Endothelial cell of umbilical vein (primary cell): Measurements from ENCODE around the gene C3orf22. TPM values are rescaled to one million over a fixed set of nuclear protein-coding genes. Genes with fewer than 3 reads are reported as not detected.

Source experiments
- BruUV-seq: library from RNA; stranded (reverse); fragments of 400-500 nt; replicated peaks from 2 replicates; lab custom pipeline; 2021; lab: Mats Ljungman, UMichigan
- CTCF ChIA-PET: fragments of 300-600, 350-600 bp; sonication (Branson Sonifier 250); formaldehyde crosslinking; loops from one replicate; lab custom pipeline; 2021; ENCODE audit warnings: antibody characterized with exemption, inconsistent platforms; lab: Charles Lee
- POLR2A ChIA-PET: fragments of 300-600, 350-600 bp; sonication (Branson Sonifier 250); formaldehyde crosslinking; loops from one replicate; lab custom pipeline; 2021; ENCODE audit warnings: antibody characterized with exemption, inconsistent platforms; lab: Charles Lee
- DNase-seq: peaks from one replicate; pipeline ENCODE4 v3.0.0-alpha.2; 2011; ENCODE audit warnings: low read depth, low spot score
- FAIRE-seq: peaks from 2 replicates; lab custom pipeline; 2011; peaks lifted over from hg19 to GRCh38; lab: Jason Lieb, UNC
- H2AFZ ChIP-seq: 2 replicates; pipeline ENCODE4 v1.6.0; 2012; ENCODE audit warnings: low read depth, low read length, control low read depth, inconsistent platforms
- H3K27ac ChIP-seq: 2 replicates; pipeline ENCODE4 v1.5.1; 2011; ENCODE audit warnings: low read depth, mild to moderate bottlenecking, control low read depth, low read length, moderate library complexity; ENCODE audit not compliant: insufficient read depth
- H3K27me3 ChIP-seq, 2 experiments: 2 replicates each; pipeline versions ENCODE4 v1.6.0 to v1.6.1; 2011; ENCODE audit warnings: low read length in 2 of 2, mixed read lengths in 1 of 2; ENCODE audit not compliant: control insufficient read depth in 2 of 2, insufficient read depth in 2 of 2
- H3K36me3 ChIP-seq, 2 experiments: 2 replicates in 1 of 2; 3 replicates in 1 of 2; pipeline ENCODE4 v1.5.1; 2011; ENCODE audit warnings: low read length in 2 of 2, mild to moderate bottlenecking in 1 of 2, moderate library complexity in 1 of 2; ENCODE audit not compliant: control insufficient read depth in 2 of 2, insufficient read depth in 2 of 2; ENCODE audit errors: extremely low read depth in 1 of 2
- H3K4me1 ChIP-seq: 3 replicates; pipeline ENCODE4 v1.5.1; 2011; ENCODE audit warnings: mild to moderate bottlenecking, low read length; ENCODE audit not compliant: control insufficient read depth, insufficient read depth; ENCODE audit errors: extremely low read depth
- H3K4me2 ChIP-seq: 2 replicates; pipeline ENCODE4 v1.6.1; 2011; ENCODE audit warnings: low read length, control low read depth, mixed read lengths; ENCODE audit not compliant: insufficient read depth
- H3K4me3 ChIP-seq, 3 experiments: fragments of 200-600 bp in 1 of 3; sonication (generic), shearing (Covaris generic) in 1 of 3; replicated peaks in 1 of 3; 2 replicates each; pipeline ENCODE4 v1.5.1; 2011 to 2016; ENCODE audit warnings: control low read depth in 3 of 3, low read length in 3 of 3, mild to moderate bottlenecking in 2 of 3, inconsistent platforms in 1 of 3, low read depth in 1 of 3, moderate library complexity in 1 of 3; ENCODE audit not compliant: insufficient read depth in 1 of 3
- H3K79me2 ChIP-seq: 2 replicates; pipeline ENCODE4 v1.6.0; 2012; ENCODE audit warnings: low read length, inconsistent platforms; ENCODE audit not compliant: control insufficient read depth, insufficient read depth
- H3K9ac ChIP-seq: replicated peaks from 2 replicates; pipeline ENCODE3; 2011; ENCODE audit warnings: low read length, control low read depth; ENCODE audit not compliant: insufficient read depth; ENCODE audit errors: extremely low read depth
- H3K9me1 ChIP-seq: replicated peaks from 3 replicates; pipeline ENCODE4 v1.6.0; 2011; ENCODE audit warnings: mild to moderate bottlenecking, low read length; ENCODE audit not compliant: control insufficient read depth, insufficient read depth; ENCODE audit errors: extremely low read depth
- H3K9me3 ChIP-seq: replicated peaks from 2 replicates; pipeline ENCODE4 v1.5.1; 2012; ENCODE audit warnings: low read length, inconsistent platforms; ENCODE audit not compliant: control insufficient read depth, insufficient read depth
- H4K20me1 ChIP-seq: replicated peaks from 2 replicates; pipeline ENCODE3; 2011; ENCODE audit warnings: mild to moderate bottlenecking, low read length; ENCODE audit not compliant: control insufficient read depth, insufficient read depth; ENCODE audit errors: extremely low read depth
- EZH2 ChIP-seq: IDR thresholded peaks from 2 replicates; pipeline ENCODE4 v1.6.1; 2012; ENCODE audit warnings: borderline replicate concordance, low read depth, mild to moderate bottlenecking, moderate library complexity, low read length, inconsistent platforms; ENCODE audit not compliant: severe bottlenecking
- FOS ChIP-seq: IDR thresholded peaks from 2 replicates; pipeline ENCODE4 v1.6.1; 2011; ENCODE audit warnings: mild to moderate bottlenecking, low read length, moderate library complexity, borderline replicate concordance; ENCODE audit not compliant: insufficient read depth
- GATA2 ChIP-seq: IDR thresholded peaks from 2 replicates; pipeline ENCODE4 v1.7.0; 2011; ENCODE audit warnings: low read depth, mild to moderate bottlenecking, moderate library complexity, mixed read lengths, low read length; ENCODE audit not compliant: insufficient read length, insufficient read depth
- JUN ChIP-seq: IDR thresholded peaks from 2 replicates; pipeline ENCODE4 v1.6.1; 2011; ENCODE audit warnings: borderline replicate concordance, low read depth; ENCODE audit not compliant: insufficient read length, insufficient read depth
- MYC ChIP-seq: IDR thresholded peaks from one replicate; pipeline ENCODE4 v1.6.1; 2011; ENCODE audit warnings: mild to moderate bottlenecking, low read depth, low read length
- POLR2A ChIP-seq: IDR thresholded peaks from 2 replicates; pipeline ENCODE4 v1.6.1; 2012; ENCODE audit warnings: low read depth, mild to moderate bottlenecking, control low read depth, low read length
- POLR2AphosphoS5 ChIP-seq: IDR thresholded peaks from 2 replicates; pipeline ENCODE4 v1.6.1; 2012; ENCODE audit warnings: low read depth, mild to moderate bottlenecking, control low read depth, low read length, moderate library complexity; ENCODE audit not compliant: insufficient read depth
- dilution Hi-C: fragments of 300-500 bp; cut with MboI; formaldehyde crosslinking; loops from one replicate; pipeline ENCODE4 v1.15.0; 2019; ENCODE audit warnings: low sequenced_read_pairs; ENCODE audit not compliant: extremely low pct_ligation_motif_present
- intact Hi-C: fragments of 100-400 bp; cut with micrococcal nuclease; formaldehyde crosslinking; loops from one replicate; pipeline ENCODE4 v1.10.0; 2022
- polyA plus RNA-seq, 4 experiments: library from polyadenylated mRNA; depleted of rRNA in 3 of 4; stranded (reverse) in 3 of 4; unstranded in 1 of 4; fragments of >200 nt; gene quantifications; 2 replicates each; pipeline versions ENCODE4 v1.2.1 to v1.2.3, GENCODE V29; 2011 to 2012; ENCODE audit warnings: missing spikeins in 1 of 4
- total RNA-seq: library from RNA; stranded (reverse); gene quantifications from 2 replicates; pipeline ENCODE4 v1.2.3, GENCODE V29; 2021
- TF ChIP-seq, protein P1 (sequence below), 2 donors: IDR thresholded peaks; 1 replicate in 1 of 2; 2 replicates in 1 of 2; pipeline ENCODE4 v1.5.1; 2011; ENCODE audit warnings: low read length in 2 of 2, mild to moderate bottlenecking in 2 of 2, moderate library complexity in 2 of 2, control low read depth in 1 of 2, inconsistent platforms in 1 of 2, low read depth in 1 of 2; ENCODE audit not compliant: insufficient read depth in 1 of 2; ENCODE audit errors: extremely low read depth in 1 of 2
- TF ChIP-seq, protein P2 (sequence below): IDR thresholded peaks from 2 replicates; pipeline ENCODE4 v1.6.1; 2011; ENCODE audit not compliant: insufficient read depth, insufficient read length

Gene C3orf22
- total and polyA plus RNA-seq, 2 donors (not counting 3 experiments of a cell fraction or from before 2014, with no cell fraction given) = not detected

DNA sequence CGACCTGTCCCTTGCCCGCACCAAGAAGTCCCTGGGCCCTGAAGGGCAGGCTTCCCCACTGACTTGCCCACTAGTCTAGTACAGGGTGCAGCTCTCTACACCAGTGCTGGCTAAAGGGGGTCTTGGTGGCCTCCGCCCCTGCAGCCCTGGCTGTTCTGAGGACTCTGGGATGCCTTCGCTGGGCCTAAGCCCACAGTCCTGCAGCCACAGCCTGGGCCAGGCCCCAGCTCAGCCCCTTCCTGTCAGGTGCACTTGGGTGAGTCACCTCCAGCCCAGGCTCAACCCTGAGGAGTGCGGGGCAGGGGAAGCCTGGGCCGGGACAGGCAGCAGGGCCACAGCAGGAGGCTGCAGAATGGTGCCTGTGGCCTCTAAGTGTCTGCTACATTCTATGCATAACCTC lies 971 bp downstream of the C3orf22 start:
- no peak for DNase-seq
- TF ChIP-seq JUN = no peak
- no peak for TF ChIP-seq MYC
- TF ChIP-seq POLR2A = no peak
- TF ChIP-seq, protein P1, sequence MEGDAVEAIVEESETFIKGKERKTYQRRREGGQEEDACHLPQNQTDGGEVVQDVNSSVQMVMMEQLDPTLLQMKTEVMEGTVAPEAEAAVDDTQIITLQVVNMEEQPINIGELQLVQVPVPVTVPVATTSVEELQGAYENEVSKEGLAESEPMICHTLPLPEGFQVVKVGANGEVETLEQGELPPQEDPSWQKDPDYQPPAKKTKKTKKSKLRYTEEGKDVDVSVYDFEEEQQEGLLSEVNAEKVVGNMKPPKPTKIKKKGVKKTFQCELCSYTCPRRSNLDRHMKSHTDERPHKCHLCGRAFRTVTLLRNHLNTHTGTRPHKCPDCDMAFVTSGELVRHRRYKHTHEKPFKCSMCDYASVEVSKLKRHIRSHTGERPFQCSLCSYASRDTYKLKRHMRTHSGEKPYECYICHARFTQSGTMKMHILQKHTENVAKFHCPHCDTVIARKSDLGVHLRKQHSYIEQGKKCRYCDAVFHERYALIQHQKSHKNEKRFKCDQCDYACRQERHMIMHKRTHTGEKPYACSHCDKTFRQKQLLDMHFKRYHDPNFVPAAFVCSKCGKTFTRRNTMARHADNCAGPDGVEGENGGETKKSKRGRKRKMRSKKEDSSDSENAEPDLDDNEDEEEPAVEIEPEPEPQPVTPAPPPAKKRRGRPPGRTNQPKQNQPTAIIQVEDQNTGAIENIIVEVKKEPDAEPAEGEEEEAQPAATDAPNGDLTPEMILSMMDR (IDR thresholded peaks at IDR 0.05; ENCODE audit: extremely low read depth in 1 of 2, insufficient read depth in 1 of 2, low read depth in 1 of 2, low read length in 2 of 2) = no peak
- no peak for TF ChIP-seq GATA2
- TF ChIP-seq POLR2AphosphoS5 = no peak
- TF ChIP-seq, protein P2, sequence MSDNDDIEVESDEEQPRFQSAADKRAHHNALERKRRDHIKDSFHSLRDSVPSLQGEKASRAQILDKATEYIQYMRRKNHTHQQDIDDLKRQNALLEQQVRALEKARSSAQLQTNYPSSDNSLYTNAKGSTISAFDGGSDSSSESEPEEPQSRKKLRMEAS = no peak
- no peak for TF ChIP-seq EZH2
- no peak for TF ChIP-seq FOS
- Histone ChIP-seq H3K4me2 (no peak overlapping the region), H3K27me3 (peaks cover 0 to 18% of the 10 kb centered on the region in 2 experiments), H2AFZ (no peak overlapping the region), H3K79me2 (no peaks in the 10 kb centered on the region), H3K4me3 (no peak overlapping the region), H3K36me3 (no peaks in the 10 kb centered on the region), H3K9me1 (no peaks in the 10 kb centered on the region), H3K9me3 (no peaks in the 10 kb centered on the region), H3K9ac (no peak overlapping the region), H3K27ac (no peak overlapping the region), H3K4me1 (no peaks in the 10 kb centered on the region), H4K20me1 (no peaks in the 10 kb centered on the region)
- ChIA-PET POLR2A (no interaction called here), CTCF (no interaction called here)
- FAIRE-seq = no peak
- intact Hi-C loops (no loop called here), dilution Hi-C loops (no loop called here)
- BruUV-seq = no TSS peak
